NCI-H510A (cell line): Measurements from ENCODE around the gene ARL2BP.
"Not testable (repeated sequence)": the region's sequence is repeated elsewhere in the genome, so short reads cannot be mapped to it uniquely, and the experiment has no call there.

Experiments used
- DNase-seq: peaks from one replicate; lab custom pipeline; 2025; lab: John Stamatoyannopoulos, UW

Gene ARL2BP

DNA sequence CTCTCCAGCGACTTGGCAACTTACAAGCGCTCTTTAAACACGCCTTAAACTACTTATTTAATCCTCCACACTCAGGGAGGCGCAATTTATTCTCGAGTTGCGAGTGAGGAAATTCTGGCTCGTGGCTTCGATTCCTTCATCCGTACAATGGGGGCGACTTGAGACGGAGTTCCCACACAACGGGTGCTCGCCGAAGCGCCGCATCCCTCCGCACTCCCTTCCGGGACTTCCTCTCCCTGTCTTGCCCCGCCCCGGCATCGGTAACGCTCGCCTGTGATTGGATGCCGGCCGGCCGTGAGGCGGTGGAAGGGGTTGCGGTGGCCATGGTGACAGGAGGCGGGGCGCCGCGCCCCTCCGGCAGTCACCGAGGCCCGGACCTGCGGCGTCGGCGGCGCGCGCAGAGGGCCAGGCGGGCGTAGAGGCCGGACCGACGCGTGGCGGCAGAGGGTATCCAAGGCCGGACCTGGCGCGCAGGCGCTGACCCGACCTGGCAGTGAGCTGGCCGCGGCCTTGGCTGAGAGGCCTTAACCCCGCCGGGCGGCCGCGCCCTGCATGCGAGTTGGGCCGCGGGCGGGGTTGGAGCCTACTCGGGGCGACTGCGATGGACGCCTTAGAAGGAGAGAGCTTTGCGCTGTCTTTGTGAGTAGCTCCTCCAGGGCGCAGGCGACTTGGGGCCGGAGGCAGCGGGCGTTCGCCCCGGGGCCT lies at the start of gene ARL2BP:
Gene ARL2BP, plus strand, starts transcription at position 493 of the 705 bp plus-strand sequence. Its CDS starts 109 bp downstream, at position 602.
- DNase-seq: peak; percentile 85

DNA sequence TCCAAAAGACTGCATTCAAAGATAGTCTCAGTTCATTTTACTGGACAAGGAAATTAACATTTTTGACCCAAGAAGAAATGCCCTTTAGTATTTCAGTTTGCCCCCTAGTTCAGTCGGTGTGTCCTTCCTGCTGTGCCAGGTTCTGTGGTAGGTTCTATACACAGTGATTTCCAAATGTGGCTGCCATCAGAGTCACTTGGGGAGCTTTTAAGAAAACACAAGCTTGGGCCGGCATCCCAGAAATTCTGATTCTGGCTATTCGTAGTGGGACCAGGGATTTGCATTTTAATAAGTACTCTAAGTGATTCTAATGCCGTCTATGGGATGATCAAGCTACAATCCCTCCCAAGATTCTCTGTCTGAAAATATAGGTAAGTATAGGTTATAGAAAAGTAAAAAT lies 48.8 kb upstream of the ARL2BP start:
- DNase-seq: no peak

DNA sequence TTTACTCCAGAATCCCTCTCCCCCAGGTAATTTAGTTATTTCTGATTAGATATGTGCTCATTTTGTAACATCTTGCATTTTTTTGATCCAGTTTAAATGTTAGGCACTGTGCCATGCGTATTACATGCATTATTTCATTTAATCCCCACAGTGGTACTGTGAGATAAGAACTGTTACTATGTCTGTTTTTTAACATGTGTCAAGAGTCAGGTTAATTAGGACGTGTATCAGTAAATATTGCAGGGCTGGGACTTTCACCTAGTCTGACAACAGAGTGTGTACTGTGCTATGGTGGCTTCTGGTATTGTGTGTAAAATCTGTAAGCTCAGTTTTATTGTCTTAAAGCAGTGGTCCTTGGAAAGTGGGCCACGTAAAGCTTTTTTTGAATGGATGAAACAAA lies 48.3 kb upstream of the ARL2BP start:
- DNase-seq: no peak

DNA sequence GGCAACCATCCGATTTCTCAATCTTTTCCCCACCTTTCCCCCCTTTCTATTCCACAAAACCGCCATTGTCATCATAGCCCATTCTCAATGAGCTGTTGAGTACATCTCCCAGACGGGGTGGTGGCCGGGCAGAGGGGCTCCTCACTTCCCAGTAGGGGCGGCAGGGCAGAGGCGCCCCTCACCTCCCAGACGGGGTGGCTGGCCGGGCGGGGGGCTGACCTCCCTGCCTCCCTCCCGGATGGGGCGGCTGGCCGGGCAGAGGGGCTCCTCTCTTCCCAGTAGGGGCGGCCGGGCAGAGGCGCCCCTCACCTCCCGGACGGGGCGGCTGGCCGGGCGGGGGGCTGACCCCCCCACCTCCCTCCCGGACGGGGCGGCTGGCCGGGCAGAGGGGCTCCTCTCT lies 44.7 kb upstream of the ARL2BP start:
- not testable (repeated sequence) for DNase-seq

DNA sequence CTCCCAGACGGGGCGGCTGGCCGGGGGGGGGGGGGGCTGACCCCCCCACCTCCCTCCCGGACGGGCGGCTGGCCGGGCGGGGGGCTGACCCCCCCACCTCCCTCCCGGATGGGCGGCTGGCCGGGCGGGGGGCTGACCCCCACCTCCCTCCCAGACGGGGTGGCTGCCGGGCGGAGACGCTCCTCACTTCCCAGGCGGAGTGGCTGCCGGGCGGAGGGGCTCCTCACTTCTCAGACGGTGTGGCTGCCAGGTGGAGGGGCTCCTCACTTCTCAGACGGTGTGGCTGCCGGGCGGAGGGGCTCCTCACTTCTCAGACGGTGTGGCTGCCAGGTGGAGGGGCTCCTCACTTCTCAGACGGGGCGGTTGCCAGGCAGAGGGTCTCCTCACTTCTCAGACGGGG lies 44.1 kb upstream of the ARL2BP start:
- DNase-seq: not testable (repeated sequence)

DNA sequence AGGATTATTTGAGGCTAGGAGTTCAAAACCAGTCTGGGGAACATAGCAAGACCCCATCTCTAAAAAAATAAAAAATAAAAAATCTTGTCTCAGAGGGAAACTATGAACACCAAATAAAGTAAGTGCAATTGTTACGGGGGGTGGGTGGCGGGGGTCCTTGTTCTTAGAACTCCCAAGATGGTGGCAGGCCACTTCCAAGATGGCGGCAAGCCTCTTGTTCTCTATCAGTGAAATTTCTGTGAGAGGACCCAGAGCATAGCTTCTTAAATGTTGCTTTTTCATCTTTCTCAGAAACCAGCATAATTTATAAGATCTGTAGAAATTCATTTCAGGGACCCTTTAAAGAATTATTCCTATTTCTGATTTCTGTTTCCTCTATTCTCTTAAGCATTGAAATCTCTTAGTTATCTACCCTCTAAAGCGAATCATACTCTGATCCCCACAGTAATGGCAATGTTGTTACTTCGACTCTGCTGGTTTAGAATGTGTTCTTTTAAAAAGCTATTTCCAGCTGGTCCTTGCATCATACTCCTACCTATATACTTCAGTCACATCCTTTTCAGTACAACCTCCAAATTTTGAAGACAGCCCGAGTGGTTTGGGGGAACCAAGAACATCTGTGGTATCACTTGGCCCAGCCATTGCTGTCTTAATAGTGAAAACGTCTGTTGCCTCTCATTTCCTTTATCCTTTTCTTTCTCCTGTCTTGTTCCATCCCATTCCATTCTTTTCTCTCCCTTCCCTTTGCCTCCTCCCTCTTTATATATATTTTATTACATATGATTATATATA lies 42.8 kb upstream of the ARL2BP start:
- no peak for DNase-seq

DNA sequence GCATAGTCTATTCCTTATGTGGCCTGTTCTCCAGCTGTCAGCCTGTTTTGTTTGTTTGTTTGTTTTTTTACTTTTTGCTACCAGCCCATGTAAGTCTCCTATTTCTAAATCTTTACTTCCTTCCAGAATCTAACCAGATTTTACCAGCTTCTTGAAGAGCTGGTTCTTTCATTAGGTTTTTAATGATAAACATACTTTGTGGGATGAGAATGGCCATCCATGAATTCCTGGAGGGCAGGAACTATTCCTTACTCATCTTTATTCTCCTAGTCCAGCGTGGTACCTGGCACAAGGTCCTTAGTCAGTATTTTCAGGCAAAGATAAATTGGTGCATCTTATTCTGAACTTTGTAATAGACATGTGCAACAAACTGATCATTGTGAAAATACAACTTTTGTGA lies 41.6 kb upstream of the ARL2BP start:
- no peak for DNase-seq

DNA sequence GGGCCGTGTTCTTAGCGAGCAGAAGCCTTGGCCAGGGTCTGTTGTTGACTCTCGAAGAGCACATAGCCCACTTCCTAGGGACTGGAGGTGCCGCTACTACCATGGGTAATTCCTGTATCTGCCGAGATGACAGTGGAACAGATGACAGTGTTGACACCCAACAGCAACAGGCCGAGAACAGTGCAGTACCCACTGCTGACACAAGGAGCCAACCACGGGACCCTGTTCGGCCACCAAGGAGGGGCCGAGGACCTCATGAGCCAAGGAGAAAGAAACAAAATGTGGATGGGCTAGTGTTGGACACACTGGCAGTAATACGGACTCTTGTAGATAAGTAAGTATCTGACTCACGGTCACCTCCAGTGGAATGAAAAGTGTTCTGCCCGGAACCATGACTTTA lies 40.4 kb upstream of the ARL2BP start:
- DNase-seq: no peak

DNA sequence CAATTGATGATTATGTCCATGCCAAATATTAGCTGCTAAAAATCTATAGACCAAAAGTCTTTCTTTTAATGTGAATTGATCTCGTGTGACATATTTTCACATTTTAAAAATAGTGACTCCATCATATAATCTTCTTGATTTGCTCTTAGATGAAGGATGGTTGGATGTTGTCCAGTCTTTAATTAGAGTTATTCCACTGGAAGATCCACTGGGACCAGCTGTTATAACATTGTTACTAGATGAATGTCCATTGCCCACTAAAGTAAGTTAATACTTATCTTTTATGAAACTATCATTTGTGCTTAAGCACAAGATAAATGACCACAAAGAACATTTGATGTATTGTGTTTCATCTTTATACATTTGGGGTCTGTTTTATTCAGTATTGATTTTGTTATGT lies 36.1 kb upstream of the ARL2BP start:
- no peak for DNase-seq

DNA sequence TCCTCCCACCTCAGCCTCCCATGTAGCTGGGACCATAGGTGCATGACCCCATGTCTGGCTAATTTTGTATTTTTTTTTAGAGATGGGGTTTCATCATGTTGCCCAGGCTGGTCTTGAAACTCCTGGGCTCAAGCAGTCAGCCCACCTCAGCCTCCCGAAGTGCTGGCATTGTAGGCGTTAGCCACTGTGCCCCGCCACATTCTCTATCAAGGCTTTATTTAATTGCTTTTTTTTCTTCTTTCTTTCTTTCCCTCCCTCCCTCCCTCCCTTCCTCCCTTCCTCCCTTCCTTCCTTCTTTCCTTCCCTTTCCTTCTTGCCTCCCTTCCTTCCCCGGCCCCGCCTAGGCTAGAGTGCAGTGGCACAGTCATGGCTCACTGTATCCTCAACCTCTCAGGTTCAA lies 35.3 kb upstream of the ARL2BP start:
- DNase-seq: no peak

DNA sequence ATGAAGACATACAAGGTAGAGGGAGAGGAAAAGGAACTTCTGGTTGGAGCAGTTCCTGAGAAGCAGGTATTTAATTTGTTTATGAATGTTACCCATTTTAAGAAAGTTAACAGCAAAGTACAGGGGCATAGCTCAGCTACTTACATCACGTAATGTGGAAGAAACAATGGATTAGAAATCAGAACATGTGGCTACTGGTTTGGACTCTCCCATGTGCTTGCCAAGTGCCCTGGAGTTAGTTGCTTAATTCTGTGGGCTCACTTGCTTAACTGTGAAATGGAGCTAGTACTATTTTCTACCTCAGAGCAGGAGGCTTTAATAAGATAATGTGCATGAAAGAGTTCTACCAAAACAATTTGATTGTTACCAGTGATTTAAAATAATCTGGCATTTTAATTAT lies 31.6 kb upstream of the ARL2BP start:
- no peak for DNase-seq

DNA sequence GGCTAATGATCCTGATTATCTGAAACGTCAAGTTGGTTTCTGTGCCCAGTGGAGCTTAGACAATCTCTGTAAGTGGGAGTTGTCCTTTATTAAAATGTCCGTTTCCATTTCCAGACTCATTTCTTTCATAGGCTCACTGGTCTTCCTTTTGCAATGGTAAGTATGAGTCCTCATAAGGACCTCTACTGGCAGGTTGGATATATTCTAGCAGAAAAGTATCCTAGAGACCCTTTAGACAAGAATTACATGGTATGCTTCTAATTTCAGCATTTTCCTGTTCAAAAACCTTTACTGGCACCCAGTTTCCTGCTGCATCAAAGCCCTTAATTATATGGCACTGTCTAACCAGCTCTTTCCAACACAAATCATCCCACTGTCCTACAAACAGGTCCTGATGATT lies 28.1 kb upstream of the ARL2BP start:
- DNase-seq: no peak

DNA sequence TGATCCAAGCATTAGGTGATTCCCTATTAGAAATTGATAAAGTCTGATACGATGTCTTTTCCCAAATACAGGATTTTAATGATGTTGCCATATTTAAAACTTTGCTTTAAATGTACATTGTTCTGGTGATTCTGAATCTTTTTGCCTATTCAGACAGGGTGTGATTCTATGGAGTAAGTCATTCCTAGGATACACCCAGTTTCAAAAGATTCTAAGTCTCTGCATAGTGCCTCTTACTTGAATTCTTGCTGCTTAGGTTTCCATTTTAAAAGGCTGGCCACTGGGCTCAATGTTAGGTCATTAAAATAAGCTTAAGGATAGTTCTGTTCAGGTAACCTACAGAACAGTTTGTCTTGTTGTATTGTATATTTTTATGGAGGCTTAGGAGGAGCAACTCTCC lies 22.0 kb upstream of the ARL2BP start:
- no peak for DNase-seq

DNA sequence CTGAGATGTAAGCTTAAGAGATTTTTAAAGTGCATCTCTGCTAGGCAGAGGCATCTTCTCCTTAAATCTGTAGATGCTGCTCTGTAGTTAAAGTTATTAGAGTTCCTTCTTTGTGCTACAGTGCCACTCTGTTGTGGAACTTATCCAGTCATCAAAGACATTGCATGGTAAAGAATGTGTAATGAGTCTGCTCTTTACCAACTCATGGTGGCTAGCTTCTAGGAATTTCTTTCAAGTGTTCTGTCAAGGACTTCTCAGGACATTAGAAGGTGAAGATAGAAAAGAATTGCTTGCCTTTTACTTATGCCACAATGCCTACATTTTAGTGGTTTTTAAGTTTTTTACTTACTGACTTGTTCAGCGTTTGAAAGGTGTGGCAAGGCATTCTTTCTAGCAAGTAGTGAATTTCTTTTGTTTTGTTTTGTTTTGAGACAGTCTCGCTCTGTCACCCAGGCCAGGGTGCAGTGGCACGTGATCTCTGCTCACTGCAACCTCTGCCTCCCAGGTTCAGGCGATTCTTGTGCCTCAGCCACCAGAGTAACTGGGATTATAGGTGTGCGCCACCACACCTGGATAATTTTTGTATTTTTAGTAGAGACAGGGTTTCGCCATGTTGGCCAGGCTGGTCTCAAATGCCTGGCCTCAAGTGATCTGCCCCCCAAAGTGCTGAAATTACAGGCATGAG lies 20.3 kb upstream of the ARL2BP start:
- DNase-seq: no peak

DNA sequence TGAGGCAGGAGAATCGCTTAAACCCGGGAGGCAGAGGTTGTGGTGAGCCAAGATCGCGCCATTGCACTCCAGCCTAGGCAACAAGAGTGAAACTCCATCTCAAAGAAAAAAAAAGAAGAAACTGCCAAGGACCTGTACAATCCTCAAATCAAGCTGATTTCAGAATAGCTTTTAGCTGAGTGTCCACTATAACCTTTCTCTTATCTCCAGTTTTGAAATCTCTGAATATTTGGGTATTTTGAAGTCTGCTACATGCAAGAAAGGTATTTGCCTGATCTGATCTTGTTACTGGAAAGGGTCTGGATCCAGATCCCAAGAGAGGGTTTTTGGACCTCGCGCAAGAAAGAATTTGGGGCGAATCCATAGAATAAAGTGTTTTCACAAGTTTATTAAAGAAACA lies 19.1 kb upstream of the ARL2BP start:
- DNase-seq: no peak

DNA sequence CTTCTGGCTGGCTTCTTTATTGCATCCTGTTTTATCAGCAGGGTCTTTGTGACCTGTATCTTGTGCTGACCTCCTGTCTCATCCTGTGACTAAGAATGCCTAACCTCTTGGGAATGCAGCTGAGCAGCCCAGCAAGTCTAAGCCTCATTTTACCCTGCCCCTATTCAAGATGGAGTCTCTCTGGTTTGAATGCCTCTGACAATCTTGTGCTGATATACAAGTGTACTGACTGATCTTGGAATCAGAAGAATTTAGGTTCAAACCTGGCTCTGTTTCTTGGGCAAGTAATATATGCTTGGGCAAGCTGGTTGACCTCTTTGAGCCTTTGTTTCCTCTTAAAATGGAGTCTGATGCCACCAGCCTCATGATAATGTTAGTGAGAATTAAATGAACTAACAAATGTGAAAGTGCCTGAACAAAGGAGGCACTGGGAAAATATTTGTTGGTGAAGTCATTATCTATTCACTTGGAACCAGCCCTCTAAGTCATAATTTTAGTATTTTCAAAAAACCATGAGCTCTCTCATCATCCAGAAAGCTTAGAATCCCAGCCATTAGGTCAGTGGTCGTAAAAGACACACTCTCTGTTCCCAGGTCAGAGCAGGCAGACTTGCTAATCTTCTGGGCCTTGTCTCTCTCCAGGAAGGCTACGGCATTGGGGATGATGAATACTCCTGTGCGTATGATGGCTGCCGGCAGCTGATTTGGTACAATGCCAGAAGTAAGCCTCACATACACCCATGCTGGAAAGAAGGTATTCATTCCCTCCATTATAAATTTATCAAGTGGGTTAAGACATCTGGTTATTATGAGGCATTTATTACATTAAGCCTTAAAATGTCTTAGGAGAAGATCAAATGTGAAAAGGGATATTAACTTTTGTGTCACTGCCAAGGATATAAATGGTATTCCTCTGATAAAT lies 18.1 kb upstream of the ARL2BP start:
- no peak for DNase-seq

DNA sequence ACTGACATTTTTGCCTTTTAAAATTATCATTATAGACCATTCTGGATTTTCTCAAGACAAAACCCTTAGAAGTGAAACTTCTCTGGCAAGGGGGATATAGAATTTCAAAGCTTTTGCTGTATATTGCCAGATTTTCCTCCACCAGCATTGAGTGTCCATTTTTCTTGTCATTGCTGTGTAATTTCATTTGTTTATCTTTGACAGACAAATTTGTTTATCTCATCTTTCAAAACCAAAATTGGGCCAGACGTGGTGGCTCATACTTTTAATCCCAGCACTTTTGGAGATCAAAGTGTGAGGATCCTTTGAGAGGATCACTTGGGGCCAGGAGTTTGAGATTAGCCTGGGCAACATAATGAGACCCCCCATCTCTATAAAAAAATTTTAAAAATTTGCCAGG lies 16.0 kb upstream of the ARL2BP start:
- no peak for DNase-seq

DNA sequence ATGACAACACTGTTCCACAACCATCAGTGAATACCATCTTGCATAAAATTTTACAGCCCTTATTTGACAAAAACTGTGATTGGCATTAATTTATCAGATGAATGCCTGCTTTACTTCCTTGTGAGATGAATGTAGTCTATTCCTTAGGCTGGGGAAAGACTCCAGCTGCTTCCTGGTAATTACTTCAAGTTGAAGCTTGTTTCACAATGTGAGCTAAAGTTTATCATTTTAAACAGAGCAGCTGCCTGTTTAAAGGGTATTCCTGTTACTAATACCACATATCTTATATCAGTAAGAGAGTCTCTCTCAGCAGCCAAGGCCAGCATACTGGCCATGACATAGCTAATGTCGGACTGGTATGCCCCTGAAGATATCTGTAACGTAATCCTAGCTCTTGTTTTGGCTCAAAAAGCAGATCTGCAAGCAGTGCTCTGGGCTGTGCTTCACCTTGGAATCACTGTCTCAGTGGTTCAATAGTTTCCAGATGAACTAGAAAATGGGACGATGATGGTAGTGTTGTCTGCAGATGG lies 13.2 kb upstream of the ARL2BP start:
- no peak for DNase-seq

DNA sequence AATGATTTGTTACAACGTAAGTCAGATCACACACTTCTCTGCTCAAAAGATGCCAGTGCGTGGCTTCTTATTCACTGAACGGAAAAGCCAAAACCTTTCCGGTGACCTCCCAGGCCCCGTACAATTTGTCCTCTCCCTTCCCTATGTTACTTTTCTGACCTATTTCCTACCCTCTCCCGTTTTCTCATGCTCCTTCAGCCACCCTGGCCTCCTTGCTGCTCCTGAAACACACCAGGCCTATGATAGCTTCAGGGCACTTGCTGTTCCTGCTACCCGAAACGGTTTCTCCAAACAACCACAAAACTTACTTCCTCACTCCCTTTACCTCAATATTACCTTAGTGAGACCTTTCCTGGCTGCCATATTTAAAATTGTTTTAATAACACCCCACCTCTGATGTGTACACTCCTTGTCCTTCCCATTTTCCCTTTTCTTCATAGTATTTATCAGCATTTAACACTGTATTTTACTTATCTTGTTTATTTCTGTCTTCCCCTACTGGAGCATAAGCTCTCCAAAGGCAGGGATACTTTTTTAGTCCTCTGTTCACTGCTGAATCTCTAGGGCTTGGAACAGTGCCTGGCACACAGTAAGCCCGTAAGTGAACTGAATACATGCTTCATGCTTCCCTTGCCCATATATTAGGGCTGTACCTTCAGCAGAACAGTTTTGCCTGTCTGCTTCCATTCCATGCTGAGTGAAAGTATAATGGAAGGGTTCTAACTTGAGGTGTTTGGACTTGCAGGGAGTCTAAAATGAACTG lies 10.9 kb upstream of the ARL2BP start:
- DNase-seq: no peak

DNA sequence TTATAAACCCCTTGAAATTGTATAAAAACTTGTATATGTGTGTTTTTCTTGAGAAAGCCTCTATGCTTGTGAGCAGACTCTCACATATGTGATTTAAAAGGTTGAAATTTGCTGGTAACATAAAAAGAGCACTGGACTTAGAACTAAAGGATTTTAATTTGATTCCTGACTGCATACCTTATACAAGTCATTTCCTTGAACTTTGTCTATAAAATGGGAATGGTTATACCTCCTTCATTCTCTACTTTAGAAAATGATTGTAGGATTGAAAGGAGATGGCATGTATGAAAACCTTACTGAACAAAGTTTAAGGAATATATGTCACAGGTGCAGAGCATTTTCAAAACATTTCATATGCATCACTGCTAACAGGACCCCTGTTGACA lies 10.4 kb upstream of the ARL2BP start:
- DNase-seq: no peak
